ENCODE data around the gene SLC44A3. TPM values are rescaled to one million over a fixed set of nuclear protein-coding genes. Genes with fewer than 3 reads are reported as not detected.

The SLC44A3 gene
- total and polyA plus RNA-seq, 10 donors: 0.28 to 4.0 (median 0.95) TPM

DNA sequence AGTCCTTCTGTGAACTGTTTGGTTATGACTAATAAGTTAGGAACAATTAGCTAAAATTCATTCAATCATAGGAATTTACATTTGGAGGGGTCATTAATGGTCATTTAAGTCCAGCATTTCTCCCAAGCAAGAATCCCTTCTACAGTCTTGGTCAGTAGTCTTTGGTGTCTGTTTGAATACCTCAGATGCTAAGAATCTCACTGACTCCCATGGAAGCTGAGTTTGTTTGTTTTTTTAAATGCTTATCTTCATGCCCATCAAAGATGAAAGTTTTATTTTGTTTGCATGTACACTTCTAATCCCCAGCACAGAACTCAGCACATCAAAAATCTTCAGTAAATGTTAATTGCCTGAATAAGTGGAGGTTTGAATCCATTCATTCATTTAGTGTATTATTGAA is 41.3 kb upstream of the SLC44A3 start:
- H3K36me3 ChIP-seq: no peaks in the 10 kb centered on the region
- no peak overlapping the region for H3K27ac ChIP-seq

DNA sequence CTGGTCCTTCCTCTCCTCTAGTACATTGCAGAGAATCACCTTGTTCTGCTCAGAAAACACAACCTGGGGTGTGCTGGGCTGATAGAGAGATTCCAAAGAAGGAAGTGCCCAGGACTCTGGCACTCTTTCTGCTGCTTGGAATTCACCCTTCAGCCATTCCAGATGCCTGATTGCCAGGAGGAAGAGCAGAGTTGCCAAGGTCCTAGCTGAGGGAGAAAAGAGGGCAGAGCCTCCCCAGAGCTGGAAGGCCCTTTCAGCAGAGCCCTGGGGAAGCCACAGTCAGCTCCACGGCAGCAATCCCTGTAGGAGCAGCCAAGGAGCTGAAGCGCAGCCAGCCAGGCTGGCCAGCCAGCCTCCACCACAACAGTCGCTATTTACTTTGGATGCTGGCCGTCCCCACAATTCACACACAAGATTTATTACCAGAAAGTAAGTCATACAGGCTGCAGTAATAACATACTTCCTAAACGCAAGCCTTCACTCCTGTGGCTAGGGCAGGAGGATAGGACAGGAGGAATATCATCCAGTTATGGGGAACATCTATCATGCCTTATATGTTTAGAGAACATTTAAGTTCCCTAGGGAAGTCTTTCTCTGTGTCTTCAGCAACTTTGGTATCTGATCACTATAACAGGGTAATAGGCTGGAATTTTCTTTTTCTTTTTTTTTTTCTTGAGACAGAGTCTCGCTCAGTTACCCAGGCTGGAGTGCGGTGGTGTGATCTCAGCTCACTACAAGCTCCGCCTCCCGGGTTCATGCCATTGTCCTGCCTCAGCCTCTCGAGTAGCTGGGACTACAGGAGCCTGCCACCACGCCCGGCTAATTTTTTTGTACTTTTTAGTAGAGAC is 36.6 kb upstream of the SLC44A3 start:
- Histone ChIP-seq H3K27me3 (replicated peaks in 1 of 7) (no peaks in the 10 kb centered on the region), H3K4me3 (no peak overlapping the region), H3K36me3 (no peaks in the 10 kb centered on the region), H3K27ac (no peak overlapping the region), H3K9me3 (no peaks in the 10 kb centered on the region), H3K4me1 (no peaks in the 10 kb centered on the region)
- intact Hi-C loops (cut with DNase I; ENCODE audit: low total_unique reads): no loop called here
- TF ChIP-seq POLR2AphosphoS5 (IDR thresholded peaks at IDR 0.05) (no peak), POLR2A (IDR thresholded peaks at IDR 0.05) (no peak)
- TF ChIP-seq, protein P1, sequence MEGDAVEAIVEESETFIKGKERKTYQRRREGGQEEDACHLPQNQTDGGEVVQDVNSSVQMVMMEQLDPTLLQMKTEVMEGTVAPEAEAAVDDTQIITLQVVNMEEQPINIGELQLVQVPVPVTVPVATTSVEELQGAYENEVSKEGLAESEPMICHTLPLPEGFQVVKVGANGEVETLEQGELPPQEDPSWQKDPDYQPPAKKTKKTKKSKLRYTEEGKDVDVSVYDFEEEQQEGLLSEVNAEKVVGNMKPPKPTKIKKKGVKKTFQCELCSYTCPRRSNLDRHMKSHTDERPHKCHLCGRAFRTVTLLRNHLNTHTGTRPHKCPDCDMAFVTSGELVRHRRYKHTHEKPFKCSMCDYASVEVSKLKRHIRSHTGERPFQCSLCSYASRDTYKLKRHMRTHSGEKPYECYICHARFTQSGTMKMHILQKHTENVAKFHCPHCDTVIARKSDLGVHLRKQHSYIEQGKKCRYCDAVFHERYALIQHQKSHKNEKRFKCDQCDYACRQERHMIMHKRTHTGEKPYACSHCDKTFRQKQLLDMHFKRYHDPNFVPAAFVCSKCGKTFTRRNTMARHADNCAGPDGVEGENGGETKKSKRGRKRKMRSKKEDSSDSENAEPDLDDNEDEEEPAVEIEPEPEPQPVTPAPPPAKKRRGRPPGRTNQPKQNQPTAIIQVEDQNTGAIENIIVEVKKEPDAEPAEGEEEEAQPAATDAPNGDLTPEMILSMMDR (IDR thresholded peaks at IDR 0.05 in 8 of 11, conservative IDR thresholded peaks at IDR 0.05 in 3 of 11): no peak
- 72 to 77% (median 74%) methylated on average over 10 to 12 of the region's 12 CpGs for WGBS, 5 donors
- DNase-seq: no peak

More for the DNA sequence above, 41.3 kb upstream of the SLC44A3 start:
- no peak for DNase-seq
- intact Hi-C loops (cut with DNase I; ENCODE audit: low total_unique reads): no loop called here
- Histone ChIP-seq H3K9me3 (peaks cover 0 to 9% (median 6%) of the 10 kb centered on the region in 8 donors), H3K4me3 (no peak overlapping the region), H3K27me3 (replicated peaks in 1 of 7) (no peaks in the 10 kb centered on the region), H3K4me1 (peaks cover 0 to under 1% (median 0%) of the 10 kb centered on the region in 6 donors)
- TF ChIP-seq POLR2A (IDR thresholded peaks at IDR 0.05) (no peak), POLR2AphosphoS5 (IDR thresholded peaks at IDR 0.05) (no peak)
- TF ChIP-seq, protein P1 (IDR thresholded peaks at IDR 0.05 in 8 of 11, conservative IDR thresholded peaks at IDR 0.05 in 3 of 11): no peak

- H3K4me3 ChIP-seq: no peak overlapping the region
- H3K9me3 ChIP-seq: no peaks in the 10 kb centered on the region
- no peaks in the 10 kb centered on the region for H3K4me1 ChIP-seq
- H3K36me3 ChIP-seq: no peaks in the 10 kb centered on the region
- intact Hi-C loops (cut with DNase I; ENCODE audit: low total_unique reads): no loop called here
- H3K27me3 ChIP-seq (replicated peaks in 1 of 7): no peaks in the 10 kb centered on the region
- DNase-seq: no peak
- TF ChIP-seq POLR2AphosphoS5 (IDR thresholded peaks at IDR 0.05) (no peak), POLR2A (IDR thresholded peaks at IDR 0.05) (no peak)
- TF ChIP-seq, protein P1 (IDR thresholded peaks at IDR 0.05 in 8 of 11, conservative IDR thresholded peaks at IDR 0.05 in 3 of 11): no peak
- no peak overlapping the region for H3K27ac ChIP-seq
- 87 to 97% (median 93%) methylated on average over 7 of the region's 7 CpGs for WGBS, 5 donors
Measured at GRCh38 chr1:94784190-94784515, 36.0 kb upstream of the SLC44A3 start.

DNA sequence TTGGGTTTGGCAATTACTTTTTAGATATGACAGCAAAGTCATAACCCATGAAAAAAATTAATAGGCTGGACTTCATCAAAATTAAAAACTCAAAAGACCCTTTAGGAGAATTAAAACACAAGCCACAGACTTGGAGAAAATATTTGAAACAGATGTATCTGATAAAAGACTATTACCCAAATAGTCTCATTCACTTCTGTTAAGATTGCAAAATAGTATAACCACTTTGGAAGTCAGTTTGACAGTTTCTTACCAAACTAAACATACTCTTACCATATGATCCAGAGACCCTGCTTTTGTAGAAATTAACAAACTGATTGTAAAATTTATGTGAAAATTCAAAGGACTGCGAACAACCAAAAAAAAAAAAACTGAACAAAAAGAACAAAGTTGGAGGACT is 32.5 kb upstream of the SLC44A3 start:
- TF ChIP-seq POLR2A (IDR thresholded peaks at IDR 0.05) (no peak), POLR2AphosphoS5 (IDR thresholded peaks at IDR 0.05) (no peak)
- TF ChIP-seq, protein P1 (IDR thresholded peaks at IDR 0.05 in 8 of 11, conservative IDR thresholded peaks at IDR 0.05 in 3 of 11): no peak
- intact Hi-C loops (cut with DNase I; ENCODE audit: low total_unique reads): no loop called here
- H3K9me3 ChIP-seq: no peaks in the 10 kb centered on the region
- DNase-seq: no peak
- peaks cover 5 to 26% (median 9%) of the 10 kb centered on the region in 6 donors for H3K4me1 ChIP-seq
- no peak overlapping the region for H3K27ac ChIP-seq
- no peaks in the 10 kb centered on the region for H3K36me3 ChIP-seq
- no peaks in the 10 kb centered on the region for H3K27me3 ChIP-seq (replicated peaks in 1 of 7)
- 43 to 87% (median 70%) methylated on average over 1 of the region's 1 CpG for WGBS, 5 donors
- no peak overlapping the region for H3K4me3 ChIP-seq

Measured in spleen (tissue), 11 donors.